Retinal pigment epithelial cell (primary cell): Measurements from ENCODE around the gene APBB1.
"Not testable (repeated sequence)": the region's sequence is repeated elsewhere in the genome, so short reads cannot be mapped to it uniquely, and the experiment has no call there.

Experiments
- DNase-seq: peaks from one replicate; pipeline ENCODE4 v3.0.0-alpha.2; 2010; ENCODE audit warnings: low read depth
- H3K4me3 ChIP-seq: 2 replicates; pipeline ENCODE4 v1.5.1; 2011; ENCODE audit warnings: mild to moderate bottlenecking, low read length, control low read depth, moderate library complexity
- TF ChIP-seq, protein P1 (sequence below): conservative IDR thresholded peaks from 2 replicates; pipeline ENCODE4 v1.5.1; 2011; ENCODE audit warnings: low read depth, low read length, control low read depth, inconsistent platforms

The APBB1 gene

DNA sequence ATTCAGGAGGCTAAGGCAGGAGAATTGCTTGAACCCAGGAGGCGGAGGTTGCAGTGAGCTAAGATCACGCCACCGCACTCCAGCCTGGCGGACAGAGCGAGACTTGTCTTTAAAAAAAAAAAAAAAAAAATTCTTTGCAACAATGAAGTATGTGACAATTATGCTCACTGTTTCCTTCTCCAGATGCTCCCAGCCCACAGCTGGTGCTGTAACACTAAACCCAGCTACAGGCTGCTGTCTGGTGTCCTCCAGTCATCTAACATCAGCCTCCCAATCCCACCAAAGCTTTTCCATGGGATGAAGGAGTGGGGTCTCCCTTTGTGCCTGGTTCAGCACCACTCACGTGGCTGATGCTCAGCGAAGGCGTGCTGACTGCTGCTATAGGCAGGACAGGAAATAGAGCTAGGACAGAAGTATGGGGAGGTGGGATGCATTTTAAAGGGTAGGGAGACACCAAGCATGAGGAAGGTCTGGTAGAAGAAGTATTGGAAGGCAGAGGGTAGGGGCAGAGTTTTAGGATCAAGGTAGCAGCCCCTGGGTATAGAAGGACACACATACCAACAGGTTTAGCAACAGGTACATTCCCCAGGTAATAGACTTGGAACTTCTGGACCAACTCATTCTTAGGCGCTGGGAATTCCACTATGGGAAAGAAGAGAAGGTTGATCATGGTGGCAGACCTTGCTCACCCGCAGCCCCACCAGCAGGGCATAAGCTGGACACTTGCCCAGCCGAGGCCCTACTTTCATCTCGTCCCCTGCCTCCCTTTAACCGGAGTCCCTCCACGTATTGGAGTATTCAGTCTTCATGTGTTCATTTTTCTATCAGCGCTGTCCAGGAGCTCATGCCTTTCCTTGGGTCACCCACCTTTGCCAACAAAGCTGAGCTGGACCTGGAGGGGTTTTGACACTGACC lies 18.2 kb downstream of the APBB1 start:
- no peak overlapping the region for H3K4me3 ChIP-seq
- TF ChIP-seq, protein P1, sequence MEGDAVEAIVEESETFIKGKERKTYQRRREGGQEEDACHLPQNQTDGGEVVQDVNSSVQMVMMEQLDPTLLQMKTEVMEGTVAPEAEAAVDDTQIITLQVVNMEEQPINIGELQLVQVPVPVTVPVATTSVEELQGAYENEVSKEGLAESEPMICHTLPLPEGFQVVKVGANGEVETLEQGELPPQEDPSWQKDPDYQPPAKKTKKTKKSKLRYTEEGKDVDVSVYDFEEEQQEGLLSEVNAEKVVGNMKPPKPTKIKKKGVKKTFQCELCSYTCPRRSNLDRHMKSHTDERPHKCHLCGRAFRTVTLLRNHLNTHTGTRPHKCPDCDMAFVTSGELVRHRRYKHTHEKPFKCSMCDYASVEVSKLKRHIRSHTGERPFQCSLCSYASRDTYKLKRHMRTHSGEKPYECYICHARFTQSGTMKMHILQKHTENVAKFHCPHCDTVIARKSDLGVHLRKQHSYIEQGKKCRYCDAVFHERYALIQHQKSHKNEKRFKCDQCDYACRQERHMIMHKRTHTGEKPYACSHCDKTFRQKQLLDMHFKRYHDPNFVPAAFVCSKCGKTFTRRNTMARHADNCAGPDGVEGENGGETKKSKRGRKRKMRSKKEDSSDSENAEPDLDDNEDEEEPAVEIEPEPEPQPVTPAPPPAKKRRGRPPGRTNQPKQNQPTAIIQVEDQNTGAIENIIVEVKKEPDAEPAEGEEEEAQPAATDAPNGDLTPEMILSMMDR, result no peak
- DNase-seq, result no peak

DNA sequence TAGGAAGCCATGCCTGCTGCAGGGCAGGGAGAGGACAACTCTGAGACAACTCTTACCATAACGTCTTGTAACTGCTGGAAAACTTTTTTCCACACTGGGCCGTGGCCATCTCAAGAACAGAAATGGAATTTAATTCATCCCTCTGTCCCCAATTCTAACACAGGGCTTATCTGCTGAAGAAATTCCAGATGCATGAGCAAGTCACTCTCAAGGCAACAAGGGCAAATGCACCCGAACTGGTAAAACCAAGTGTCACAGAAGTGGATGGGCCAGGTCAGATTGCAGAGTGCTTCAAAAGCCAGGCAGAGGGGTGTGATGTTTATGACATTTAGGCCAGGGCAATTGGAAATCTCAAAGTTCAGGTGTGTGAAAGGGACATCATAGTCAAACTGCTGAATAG lies 21.3 kb downstream of the APBB1 start:
- DNase-seq, result no peak
- TF ChIP-seq, protein P1, result no peak
- H3K4me3 ChIP-seq, result no peak overlapping the region

DNA sequence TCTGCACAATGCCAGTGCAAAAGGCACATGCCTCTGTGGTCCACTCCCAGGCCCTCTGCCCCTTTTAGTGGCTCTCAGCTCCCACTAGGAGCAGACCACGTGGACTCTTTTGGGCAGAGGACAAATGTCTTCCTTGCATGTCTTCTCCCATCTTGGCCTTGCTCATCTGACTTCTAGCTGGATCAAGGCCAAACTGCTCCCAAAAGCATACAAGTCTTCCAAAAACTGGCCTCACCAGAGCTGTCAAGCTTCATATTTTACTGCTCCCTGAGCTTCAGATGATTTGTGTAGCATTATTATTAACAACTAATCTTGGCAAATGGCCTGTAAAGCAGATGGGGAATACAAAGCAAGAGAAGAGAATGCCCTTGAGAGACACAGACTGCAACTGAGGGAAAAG lies 21.7 kb downstream of the APBB1 start:
- DNase-seq, result no peak
- H3K4me3 ChIP-seq, result no peak overlapping the region
- TF ChIP-seq, protein P1, result no peak

DNA sequence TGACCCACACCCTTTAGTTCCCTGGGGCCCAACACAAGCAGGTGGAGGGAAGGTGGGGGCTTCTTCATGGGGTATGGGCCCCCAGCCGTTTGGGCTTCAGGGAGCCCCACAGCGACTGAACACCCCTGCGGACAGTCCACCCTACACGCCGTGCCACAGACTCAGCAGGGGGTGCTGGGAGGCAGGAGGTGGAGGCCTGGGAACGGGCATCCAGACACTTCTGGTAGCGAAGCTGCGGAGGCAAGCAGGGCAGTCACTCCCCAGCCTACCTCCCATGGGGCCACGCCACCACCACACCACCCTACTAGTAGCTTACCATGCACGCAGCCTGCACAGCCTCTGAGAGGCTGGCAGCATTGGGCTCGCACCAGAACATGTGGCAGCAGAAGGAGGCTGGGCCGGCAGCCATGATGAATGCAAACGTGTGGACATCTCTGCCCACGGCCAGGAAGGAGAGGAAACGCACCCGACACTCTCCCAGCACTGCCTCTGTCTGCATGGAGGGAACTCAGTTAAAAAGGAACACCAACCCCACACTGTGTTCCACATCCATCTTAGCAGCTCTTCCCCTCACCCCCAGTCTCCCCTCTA lies 23.3 kb downstream of the APBB1 start:
- no peak for DNase-seq
- TF ChIP-seq, protein P1, result no peak
- H3K4me3 ChIP-seq, result no peak overlapping the region

DNA sequence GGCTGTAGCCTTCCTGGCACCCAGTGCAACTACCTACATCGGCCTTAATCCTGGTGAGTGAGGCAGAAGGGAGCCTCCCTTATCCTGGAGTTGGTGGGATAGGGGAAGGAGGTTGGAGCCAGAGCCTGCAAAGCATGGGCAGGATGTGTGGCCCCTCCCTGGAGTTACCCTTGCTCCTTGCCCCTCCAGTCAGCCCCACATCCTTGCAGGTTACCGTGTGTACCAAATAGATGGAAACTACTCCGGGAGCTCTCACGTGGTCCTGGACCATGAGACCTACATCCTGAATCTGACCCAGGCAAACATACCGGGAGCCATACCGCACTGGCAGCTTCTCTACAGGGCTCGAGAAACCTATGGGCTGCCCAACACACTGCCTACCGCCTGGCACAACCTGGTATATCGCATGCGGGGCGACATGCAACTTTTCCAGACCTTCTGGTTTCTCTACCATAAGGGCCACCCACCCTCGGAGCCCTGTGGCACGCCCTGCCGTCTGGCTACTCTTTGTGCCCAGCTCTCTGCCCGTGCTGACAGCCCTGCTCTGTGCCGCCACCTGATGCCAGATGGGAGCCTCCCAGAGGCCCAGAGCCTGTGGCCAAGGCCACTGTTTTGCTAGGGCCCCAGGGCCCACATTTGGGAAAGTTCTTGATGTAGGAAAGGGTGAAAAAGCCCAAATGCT lies 24.8 kb downstream of the APBB1 start:
- DNase-seq, result no peak
- no peak overlapping the region for H3K4me3 ChIP-seq
- TF ChIP-seq, protein P1, result no peak

DNA sequence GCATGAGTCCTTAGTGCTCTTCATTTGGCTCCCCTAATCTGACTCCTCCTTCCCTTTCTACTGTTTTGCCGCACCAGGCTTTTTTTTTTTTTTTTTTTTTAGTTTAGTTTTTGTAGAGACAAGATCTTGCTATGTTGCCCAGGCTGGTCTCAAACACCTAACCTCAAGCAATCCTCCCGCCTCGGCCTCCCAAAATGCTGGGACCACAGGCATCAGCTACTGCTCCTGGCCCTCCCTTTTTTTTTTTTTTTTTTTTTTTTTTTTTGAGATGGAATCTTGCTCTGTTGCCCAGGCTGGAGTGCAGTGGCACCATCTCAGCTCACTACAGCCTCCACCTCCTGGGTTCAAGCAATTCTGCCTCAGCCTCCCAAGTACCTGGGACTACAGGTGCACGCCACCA lies 26.6 kb downstream of the APBB1 start:
- DNase-seq, H3K4me3 ChIP-seq: not testable (repeated sequence)

DNA sequence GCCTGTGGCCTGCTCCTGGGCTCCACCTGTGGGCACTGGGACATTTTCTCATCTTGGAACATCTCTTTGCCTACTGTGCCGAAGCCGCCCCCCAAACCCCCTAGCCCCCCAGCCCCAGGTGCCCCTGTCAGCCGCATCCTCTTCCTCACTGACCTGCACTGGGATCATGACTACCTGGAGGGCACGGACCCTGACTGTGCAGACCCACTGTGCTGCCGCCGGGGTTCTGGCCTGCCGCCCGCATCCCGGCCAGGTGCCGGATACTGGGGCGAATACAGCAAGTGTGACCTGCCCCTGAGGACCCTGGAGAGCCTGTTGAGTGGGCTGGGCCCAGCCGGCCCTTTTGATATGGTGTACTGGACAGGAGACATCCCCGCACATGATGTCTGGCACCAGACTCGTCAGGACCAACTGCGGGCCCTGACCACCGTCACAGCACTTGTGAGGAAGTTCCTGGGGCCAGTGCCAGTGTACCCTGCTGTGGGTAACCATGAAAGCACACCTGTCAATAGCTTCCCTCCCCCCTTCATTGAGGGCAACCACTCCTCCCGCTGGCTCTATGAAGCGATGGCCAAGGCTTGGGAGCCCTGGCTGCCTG lies 27.3 kb downstream of the APBB1 start:
- TF ChIP-seq, protein P1, result no peak
- H3K4me3 ChIP-seq, result no peak overlapping the region
- no peak for DNase-seq
